G401.6 (cell line): Measurements from ENCODE around the gene RBM28.

ENCODE experiments used
- FAIRE-seq: peaks from 2 replicates; lab custom pipeline; 2012; peaks lifted over from hg19 to GRCh38; lab: Jason Lieb, UNC

RBM28 gene

GRCh38 chr7:128259131-128260061, 84.3 kb downstream of the RBM28 start:
- FAIRE-seq, result no peak

- FAIRE-seq, result no peak
Measured at GRCh38 chr7:128257458-128257857, 86.2 kb downstream of the RBM28 start.

- no peak for FAIRE-seq
Measured at GRCh38 chr7:128255271-128255670, 88.4 kb downstream of the RBM28 start.

GRCh38 chr7:128254470-128254869, 89.2 kb downstream of the RBM28 start:
- no peak for FAIRE-seq

- no peak for FAIRE-seq
Measured at GRCh38 chr7:128253701-128254100, 90.0 kb downstream of the RBM28 start.

GRCh38 chr7:128251337-128251736, 92.4 kb downstream of the RBM28 start:
- FAIRE-seq, result no peak
